Testis (tissue), 5 donors: Measurements from ENCODE around the gene TST. TPM values are rescaled to one million over a fixed set of nuclear protein-coding genes. Genes with fewer than 3 reads are reported as not detected.
A peak's percentile ranks its signal among the peaks of the same experiment; 100 is the strongest.

Source experiments
- DNase-seq: peaks from one replicate; pipeline ENCODE4 v3.0.0-alpha.2; 2019
- H3K27ac ChIP-seq, 2 donors: fragments of 200-600 bp; sonication (generic); one replicate each; pipeline ENCODE4 v1.5.1; 2019
- H3K27me3 ChIP-seq: fragments of 200-600 bp; sonication (generic); one replicate; pipeline ENCODE4 v1.5.1; 2019
- H3K36me3 ChIP-seq: fragments of 200-600 bp; sonication (generic); one replicate; pipeline ENCODE4 v1.5.1; 2017; ENCODE audit warnings: low read depth; ENCODE audit errors: missing control alignments
- H3K4me1 ChIP-seq: fragments of 200-600 bp; sonication (generic); one replicate; pipeline ENCODE4 v1.5.1; 2019
- H3K4me3 ChIP-seq, 2 donors: fragments of 200-600 bp; sonication (generic); one replicate each; pipeline ENCODE4 v1.5.1; 2017 to 2019
- H3K9me3 ChIP-seq: fragments of 200-600 bp; sonication (generic); one replicate; pipeline ENCODE4 v1.5.1; 2017
- CTCF ChIP-seq, 3 experiments: fragments of 450-650 bp in 2 of 3; fragments of 200-600 bp in 1 of 3; sonication (generic) in 1 of 3; IDR thresholded peaks; one replicate each; pipeline ENCODE4 v1.5.1; 2016 to 2019; ENCODE audit warnings: antibody characterized with exemption in 3 of 3, mild to moderate bottlenecking in 2 of 3, moderate library complexity in 1 of 3
- POLR2A ChIP-seq: fragments of 450-650 bp; IDR thresholded peaks from one replicate; pipeline ENCODE4 v1.6.1; 2017; ENCODE audit warnings: antibody characterized with exemption, mild to moderate bottlenecking, moderate library complexity
- WGBS, 2 donors: methylation state at CpG; one replicate each; pipeline ENCODE4 v1.1.5; 2018; 5-methylcytosine and 5-hydroxymethylcytosine counted together
- intact Hi-C: fragments of 100-400 bp; cut with DNase I; formaldehyde crosslinking; loops from one replicate; pipeline ENCODE4 v1.15.1; 2023; ENCODE audit warnings: low total_unique reads
- long read RNA-seq, 2 donors: transcript quantifications; one replicate each; lab custom pipeline, GENCODE V29; 2026
- polyA plus RNA-seq: library from polyadenylated mRNA; stranded (reverse); fragments of 350-450 nt; fragmentation: Illumina TruSeq; extraction: RNeasy Lipid Tissue Mini Kit (QIAGEN cat#74804); gene quantifications from one replicate; pipeline ENCODE4 v1.2.3, GENCODE V29; 2014; ENCODE audit warnings: low read depth, low replicate concordance; ENCODE audit not compliant: insufficient read depth
- total RNA-seq, 2 donors: library from RNA; depleted of rRNA; stranded (reverse); fragments of >200 nt; gene quantifications; one replicate each; pipeline ENCODE4 v1.2.3, GENCODE V29; 2016

Gene TST
- total RNA-seq = 10 to 100 TPM; 18.0 to 20.9 TPM
- polyA plus RNA-seq = 18.2 TPM
- long read RNA-seq, donor 1, transcript TST-202 (2 exons, 1,797 nt) = major isoform, 7 of 70 reads
- long read RNA-seq, donor 1, partial matches to known transcripts = 60 of 70 reads
- long read RNA-seq, donor 1, other reads (novel, unspliced or antisense) = 0 of 70 reads
- long read RNA-seq, donor 2, transcript TST-201 (3 exons, 1,211 nt) = major isoform, 5 of 37 reads
- long read RNA-seq, donor 2, partial matches to known transcripts = 28 of 37 reads
- long read RNA-seq, donor 2, other reads (novel, unspliced or antisense) = 0 of 37 reads

GRCh38 chr22:37019309-37020191, at the start of gene TST, which contains the start of gene MPST:
TST (minus strand) TSS chr22:37019447; CDS start chr22:37018732, 715 bp downstream.
MPST (plus strand) TSS chr22:37019742; CDS start chr22:37019837, 95 bp downstream.
- H3K4me3 ChIP-seq = peak within 1 kb of the TSS; percentile 84 to 95
- H3K27ac ChIP-seq = peak within 1 kb of the TSS; percentile 77 to 88
- DNase-seq = peak; percentile 82
- no peaks in the 10 kb centered on the region for H3K36me3 ChIP-seq
- 0 to 1% methylated on average over 17 to 48 of the region's 107 CpGs for WGBS, 2 donors
- H3K4me1 ChIP-seq = peaks cover 18% of the 10 kb centered on the region
- intact Hi-C loops = no loop called here
- H3K9me3 ChIP-seq = no peaks in the 10 kb centered on the region
- no peaks in the 10 kb centered on the region for H3K27me3 ChIP-seq
- TF ChIP-seq POLR2A (peak; percentile 9), CTCF (IDR thresholded peaks at IDR 0.05) (peak; percentile 19 to 81 (median 27))

- H3K27me3 ChIP-seq = no peaks in the 10 kb centered on the region
- peak; percentile 23 for DNase-seq
- no peak overlapping the region for H3K27ac ChIP-seq
- no peaks in the 10 kb centered on the region for H3K4me1 ChIP-seq
- H3K4me3 ChIP-seq = peak overlapping the region in 1 of 2 donors; percentile 39
- WGBS, 2 donors = 3% methylated on average over 18 of the region's 36 CpGs; no CpG with 5 or more reads in 1 of the 2 donors
- TF ChIP-seq CTCF (IDR thresholded peaks at IDR 0.05) = no peak
- no peak for TF ChIP-seq POLR2A
- no peaks in the 10 kb centered on the region for H3K9me3 ChIP-seq
- H3K36me3 ChIP-seq = no peaks in the 10 kb centered on the region
- intact Hi-C loops = no loop called here
These were observed 49.6 kb upstream of the TST start for GRCh38 chr22:37068859-37069258.

GRCh38 chr22:37067428-37067827, 48.2 kb upstream of the TST start:
- no peak for TF ChIP-seq CTCF (IDR thresholded peaks at IDR 0.05)
- TF ChIP-seq POLR2A = no peak
- intact Hi-C loops = no loop called here
- no peak overlapping the region for H3K27ac ChIP-seq
- H3K4me3 ChIP-seq = no peak overlapping the region
- no peaks in the 10 kb centered on the region for H3K4me1 ChIP-seq
- DNase-seq = no peak
- no peaks in the 10 kb centered on the region for H3K36me3 ChIP-seq
- H3K9me3 ChIP-seq = no peaks in the 10 kb centered on the region
- WGBS, 2 donors = 77 to 81% methylated on average over 10 of the region's 10 CpGs
- H3K27me3 ChIP-seq = no peaks in the 10 kb centered on the region

- no peak for DNase-seq
- Histone ChIP-seq H3K27me3 (no peaks in the 10 kb centered on the region), H3K4me1 (no peaks in the 10 kb centered on the region), H3K27ac (no peak overlapping the region), H3K36me3 (no peaks in the 10 kb centered on the region), H3K9me3 (no peaks in the 10 kb centered on the region), H3K4me3 (no peak overlapping the region)
- TF ChIP-seq POLR2A = no peak
- no peak for TF ChIP-seq CTCF (IDR thresholded peaks at IDR 0.05)
- WGBS, 2 donors = 73 to 88% methylated on average over 2 to 9 of the region's 9 CpGs
- intact Hi-C loops = no loop called here
These were observed 46.7 kb upstream of the TST start for GRCh38 chr22:37065961-37066360.
